ENCODE results near the gene CPSF4L. TPM values are rescaled to one million over a fixed set of nuclear protein-coding genes. Genes with fewer than 3 reads are reported as not detected.
A peak's percentile ranks its signal among the peaks of the same experiment; 100 is the strongest.

Gene CPSF4L
- total and polyA plus RNA-seq, 12 donors = not detected

- peaks cover 15 to 59% of the 10 kb centered on the region in 2 donors for H3K4me1 ChIP-seq (replicated peaks in 1 of 2)
- H3K27me3 ChIP-seq = no peaks in the 10 kb centered on the region
- H3K9me3 ChIP-seq (replicated peaks in 1 of 3) = no peaks in the 10 kb centered on the region
- TF ChIP-seq POLR2A (IDR thresholded peaks at IDR 0.05) = no peak
- no peak for TF ChIP-seq CTCF (IDR thresholded peaks at IDR 0.05)
- H3K4me3 ChIP-seq = no peak overlapping the region
- intact Hi-C loops (cut with DNase I) = loop anchor here in 1 of 2 donors (5.0 kb wide), 1 partner anchor 33 kb away; no protein-coding TSS in a partner anchor
- DNase-seq = peak in 1 of 7 donors; percentile 51
- peak overlapping the region in 1 of 5 donors; percentile 77 for H3K27ac ChIP-seq
- WGBS, 4 donors = 90 to 100% (median 94%) methylated on average over 4 to 6 of the region's 6 CpGs
- H3K36me3 ChIP-seq (replicated peaks in 1 of 2) = no peaks in the 10 kb centered on the region
These were observed 31.6 kb downstream of the CPSF4L start for GRCh38 chr17:73230088-73230487.

- Histone ChIP-seq H3K27ac (peak overlapping the region in 4 of 5 donors; percentile 9 to 85 (median 72)), H3K9me3 (replicated peaks in 1 of 3) (no peaks in the 10 kb centered on the region), H3K4me3 (no peak overlapping the region), H3K4me1 (replicated peaks in 1 of 2) (peaks cover 15 to 54% of the 10 kb centered on the region in 2 donors), H3K27me3 (no peaks in the 10 kb centered on the region), H3K36me3 (replicated peaks in 1 of 2) (no peaks in the 10 kb centered on the region)
- WGBS, 4 donors = 2 to 11% (median 4%) methylated on average over 2 of the region's 2 CpGs
- peak; percentile 58 to 91 (median 87) for DNase-seq
- intact Hi-C loops (cut with DNase I) = no loop called here
- TF ChIP-seq POLR2A (IDR thresholded peaks at IDR 0.05) = peak in 1 of 2 donors; percentile 44
- TF ChIP-seq CTCF (IDR thresholded peaks at IDR 0.05) = no peak
These were observed 32.9 kb downstream of the CPSF4L start for GRCh38 chr17:73228748-73229236.

GRCh38 chr17:73227944-73228343 lies 33.7 kb downstream of the CPSF4L start:
- TF ChIP-seq CTCF (IDR thresholded peaks at IDR 0.05) = no peak
- TF ChIP-seq POLR2A (IDR thresholded peaks at IDR 0.05) = no peak
- H3K4me3 ChIP-seq = no peak overlapping the region
- peak overlapping the region in 2 of 5 donors; percentile 77 to 85 for H3K27ac ChIP-seq
- H3K36me3 ChIP-seq (replicated peaks in 1 of 2) = no peaks in the 10 kb centered on the region
- H3K9me3 ChIP-seq (replicated peaks in 1 of 3) = no peaks in the 10 kb centered on the region
- peaks cover 15 to 46% of the 10 kb centered on the region in 2 donors for H3K4me1 ChIP-seq (replicated peaks in 1 of 2)
- no peaks in the 10 kb centered on the region for H3K27me3 ChIP-seq
- WGBS, 4 donors = 22 to 57% (median 47%) methylated on average over 3 to 6 of the region's 6 CpGs
- intact Hi-C loops (cut with DNase I) = no loop called here
- peak in 2 of 7 donors; percentile 16 to 65 for DNase-seq

- TF ChIP-seq CTCF (IDR thresholded peaks at IDR 0.05) (no peak), POLR2A (IDR thresholded peaks at IDR 0.05) (no peak)
- Histone ChIP-seq H3K9me3 (replicated peaks in 1 of 3) (no peaks in the 10 kb centered on the region), H3K4me3 (no peak overlapping the region), H3K4me1 (replicated peaks in 1 of 2) (peaks cover 15 to 46% of the 10 kb centered on the region in 2 donors), H3K27me3 (no peaks in the 10 kb centered on the region), H3K27ac (peak overlapping the region in 2 of 5 donors; percentile 77 to 85), H3K36me3 (replicated peaks in 1 of 2) (no peaks in the 10 kb centered on the region)
- WGBS, 4 donors = 49 to 62% (median 60%) methylated on average over 3 of the region's 3 CpGs
- DNase-seq = no peak
- intact Hi-C loops (cut with DNase I) = no loop called here
These were observed 34.3 kb downstream of the CPSF4L start for GRCh38 chr17:73227379-73227778.

Data from adrenal gland (tissue), 12 donors.